ENCODE results near the gene C2CD3. TPM values are rescaled to one million over a fixed set of nuclear protein-coding genes. Genes with fewer than 3 reads are reported as not detected.

C2CD3 gene
- total RNA-seq, 4 donors from 2014 or later = 17.5 to 34.0 (median 19.0) TPM

DNA sequence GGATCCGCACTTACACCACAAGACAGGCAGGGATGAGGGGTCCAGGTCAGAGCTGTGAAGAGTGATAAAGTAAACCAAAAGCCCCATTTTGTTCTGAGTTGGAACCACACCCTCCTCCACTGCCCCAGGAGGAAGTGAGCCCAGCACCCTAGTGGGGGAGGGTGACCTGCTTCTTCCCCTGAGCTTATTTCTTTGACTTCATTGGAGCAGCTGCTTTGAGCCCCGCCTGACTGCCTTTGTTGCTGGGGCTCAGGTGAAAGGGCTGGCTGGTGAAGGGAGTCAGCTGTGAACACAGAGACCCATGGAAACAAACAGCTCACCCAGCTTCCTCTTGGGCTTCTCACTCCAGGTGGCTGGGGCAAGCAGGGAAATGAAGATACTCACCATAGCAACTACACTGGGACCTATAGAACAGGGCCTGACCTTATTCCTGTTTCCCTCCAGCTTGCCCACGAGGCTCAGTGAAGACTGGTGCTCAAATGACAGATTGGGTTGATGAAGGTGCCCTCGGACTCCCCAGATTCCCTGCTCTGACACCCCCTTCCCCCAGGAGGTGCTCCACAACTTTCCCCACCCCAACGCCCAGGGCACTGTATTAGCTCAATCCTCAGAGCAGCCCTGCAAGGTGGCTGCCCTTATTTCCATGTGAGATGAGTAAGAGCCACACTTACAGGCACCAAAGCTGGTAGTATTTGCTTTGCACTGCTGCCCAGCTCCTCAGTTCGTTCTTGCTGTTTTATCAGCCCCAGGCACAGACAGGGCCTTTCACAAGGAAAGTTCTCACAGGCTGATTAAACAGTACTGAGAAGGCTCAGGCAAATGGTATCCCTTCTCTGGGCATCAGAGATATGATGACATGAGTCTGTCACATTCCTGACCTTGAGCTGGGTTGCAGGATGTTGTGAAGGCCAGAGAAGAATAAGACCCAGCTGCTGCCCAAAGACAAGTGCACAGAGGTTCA lies 190.5 kb downstream of the C2CD3 start:
- no peak for ATAC-seq (ENCODE audit: low FRiP score)
- no peak for DNase-seq (ENCODE audit: low spot score)
- TF ChIP-seq, protein P1, sequence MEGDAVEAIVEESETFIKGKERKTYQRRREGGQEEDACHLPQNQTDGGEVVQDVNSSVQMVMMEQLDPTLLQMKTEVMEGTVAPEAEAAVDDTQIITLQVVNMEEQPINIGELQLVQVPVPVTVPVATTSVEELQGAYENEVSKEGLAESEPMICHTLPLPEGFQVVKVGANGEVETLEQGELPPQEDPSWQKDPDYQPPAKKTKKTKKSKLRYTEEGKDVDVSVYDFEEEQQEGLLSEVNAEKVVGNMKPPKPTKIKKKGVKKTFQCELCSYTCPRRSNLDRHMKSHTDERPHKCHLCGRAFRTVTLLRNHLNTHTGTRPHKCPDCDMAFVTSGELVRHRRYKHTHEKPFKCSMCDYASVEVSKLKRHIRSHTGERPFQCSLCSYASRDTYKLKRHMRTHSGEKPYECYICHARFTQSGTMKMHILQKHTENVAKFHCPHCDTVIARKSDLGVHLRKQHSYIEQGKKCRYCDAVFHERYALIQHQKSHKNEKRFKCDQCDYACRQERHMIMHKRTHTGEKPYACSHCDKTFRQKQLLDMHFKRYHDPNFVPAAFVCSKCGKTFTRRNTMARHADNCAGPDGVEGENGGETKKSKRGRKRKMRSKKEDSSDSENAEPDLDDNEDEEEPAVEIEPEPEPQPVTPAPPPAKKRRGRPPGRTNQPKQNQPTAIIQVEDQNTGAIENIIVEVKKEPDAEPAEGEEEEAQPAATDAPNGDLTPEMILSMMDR (IDR thresholded peaks at IDR 0.05) = no peak

DNA sequence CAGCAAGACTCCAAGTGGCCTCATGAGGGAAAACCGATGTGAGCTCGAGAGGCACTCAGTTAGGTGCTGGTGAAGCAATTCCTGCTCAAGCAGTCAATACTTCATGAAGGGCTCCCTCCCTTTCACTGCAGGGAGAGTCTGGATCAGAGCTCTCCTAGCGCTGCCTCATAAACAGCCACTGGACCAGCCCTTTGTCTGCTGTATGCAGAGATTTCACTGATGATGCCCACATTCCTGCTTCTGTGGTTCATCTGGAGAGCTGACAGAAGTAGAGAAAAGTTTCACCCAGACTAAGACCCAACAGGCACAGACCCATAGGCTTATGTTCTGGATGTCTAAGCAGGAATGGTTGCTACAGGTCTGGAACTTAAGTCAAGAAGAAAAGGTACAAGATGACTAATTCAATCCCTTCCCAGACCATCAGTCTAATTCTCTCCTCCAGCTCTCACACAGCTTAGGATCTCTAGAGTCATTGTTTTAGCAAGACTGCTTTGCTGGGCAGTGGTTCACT lies 192.2 kb downstream of the C2CD3 start:
- ATAC-seq (ENCODE audit: low FRiP score) (no peak), DNase-seq (ENCODE audit: low spot score) (no peak)
- TF ChIP-seq, protein P1 (IDR thresholded peaks at IDR 0.05) = no peak

DNA sequence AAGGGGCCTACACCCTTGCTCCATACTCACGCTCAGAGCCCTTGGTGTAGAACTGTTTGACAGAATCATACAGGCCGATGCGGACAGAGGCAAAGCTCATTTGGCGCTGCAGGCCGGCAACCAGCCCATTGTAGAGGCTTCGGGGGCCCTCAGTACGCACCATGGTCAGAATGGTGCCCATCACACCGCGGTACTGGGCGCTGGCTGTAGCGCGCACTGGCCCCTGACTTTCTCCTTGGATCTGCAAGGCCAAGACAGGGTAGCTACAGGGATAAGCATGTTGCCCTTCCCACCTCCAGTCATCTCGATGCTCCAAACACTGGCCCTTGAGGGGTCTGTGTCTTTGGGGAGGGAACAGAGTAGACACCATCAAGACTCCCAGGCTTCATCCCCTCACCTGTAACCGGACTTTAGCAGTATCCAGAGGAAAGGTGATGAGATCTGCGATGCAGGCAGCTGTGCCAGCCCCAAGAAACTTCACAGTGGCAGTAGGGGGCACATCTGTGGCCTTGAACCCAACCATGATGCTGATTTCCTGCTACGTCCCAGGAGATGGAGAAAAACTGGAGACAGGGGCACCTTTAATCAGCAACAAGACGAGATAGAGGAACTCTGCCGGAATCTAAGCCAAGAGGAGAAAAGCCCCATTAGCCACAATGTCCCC lies 192.8 kb downstream of the C2CD3 start:
- TF ChIP-seq, protein P1 (IDR thresholded peaks at IDR 0.05) = no peak
- ATAC-seq (ENCODE audit: low FRiP score) (no peak), DNase-seq (ENCODE audit: low spot score) (no peak)

DNA sequence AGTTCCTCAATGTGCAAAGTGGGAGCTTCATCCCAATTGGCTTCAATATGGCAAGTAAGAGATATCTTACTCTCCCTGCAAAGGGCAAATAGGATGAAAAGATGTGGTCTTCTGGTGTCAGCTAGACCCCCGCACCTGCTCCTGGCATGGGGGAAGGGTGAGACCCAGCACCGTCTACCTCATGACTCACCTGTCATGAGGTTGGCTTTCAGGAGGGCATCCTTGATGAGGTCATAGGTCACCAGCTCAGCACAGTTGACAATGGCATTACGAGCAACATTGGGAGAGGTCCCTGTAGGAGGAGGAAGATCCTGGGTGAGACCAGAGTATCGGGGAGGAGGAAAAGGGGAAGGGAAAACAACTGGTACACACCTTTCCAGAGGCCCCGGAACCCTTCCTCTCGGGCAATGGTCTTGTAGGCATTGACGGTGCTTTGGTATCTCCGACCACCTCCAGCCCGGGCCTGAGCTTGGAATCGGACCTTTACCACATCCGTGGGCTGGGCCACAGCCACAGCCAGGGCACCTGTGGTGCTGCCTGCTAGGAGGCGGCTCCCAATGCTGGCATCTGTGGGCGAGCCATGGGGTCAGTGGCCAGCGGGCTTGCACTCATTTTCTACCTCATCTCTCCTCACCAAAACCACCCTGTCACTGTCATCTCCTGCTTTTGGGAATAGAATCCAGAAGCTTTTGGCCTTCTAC lies 194.2 kb downstream of the C2CD3 start:
- TF ChIP-seq, protein P1 (IDR thresholded peaks at IDR 0.05) = no peak
- DNase-seq (ENCODE audit: low spot score) = no peak
- no peak for ATAC-seq (ENCODE audit: low FRiP score)

DNA sequence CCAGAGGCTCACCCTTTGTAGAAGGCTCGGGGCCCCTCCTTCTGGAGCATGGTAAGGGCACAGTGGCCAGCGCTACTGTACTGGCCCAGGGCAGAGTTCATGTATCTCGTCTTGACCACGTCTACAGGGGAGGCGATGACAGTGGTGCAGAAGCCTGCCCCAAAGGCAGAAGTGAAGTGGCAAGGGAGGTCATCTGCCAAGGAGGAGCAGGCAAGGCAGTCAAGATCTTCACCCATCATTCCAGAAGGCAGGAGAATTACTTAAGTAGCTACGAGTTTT lies 195.4 kb downstream of the C2CD3 start:
- DNase-seq (ENCODE audit: low spot score) (no peak), ATAC-seq (ENCODE audit: low FRiP score) (no peak)
- TF ChIP-seq, protein P1 (IDR thresholded peaks at IDR 0.05) = no peak

DNA sequence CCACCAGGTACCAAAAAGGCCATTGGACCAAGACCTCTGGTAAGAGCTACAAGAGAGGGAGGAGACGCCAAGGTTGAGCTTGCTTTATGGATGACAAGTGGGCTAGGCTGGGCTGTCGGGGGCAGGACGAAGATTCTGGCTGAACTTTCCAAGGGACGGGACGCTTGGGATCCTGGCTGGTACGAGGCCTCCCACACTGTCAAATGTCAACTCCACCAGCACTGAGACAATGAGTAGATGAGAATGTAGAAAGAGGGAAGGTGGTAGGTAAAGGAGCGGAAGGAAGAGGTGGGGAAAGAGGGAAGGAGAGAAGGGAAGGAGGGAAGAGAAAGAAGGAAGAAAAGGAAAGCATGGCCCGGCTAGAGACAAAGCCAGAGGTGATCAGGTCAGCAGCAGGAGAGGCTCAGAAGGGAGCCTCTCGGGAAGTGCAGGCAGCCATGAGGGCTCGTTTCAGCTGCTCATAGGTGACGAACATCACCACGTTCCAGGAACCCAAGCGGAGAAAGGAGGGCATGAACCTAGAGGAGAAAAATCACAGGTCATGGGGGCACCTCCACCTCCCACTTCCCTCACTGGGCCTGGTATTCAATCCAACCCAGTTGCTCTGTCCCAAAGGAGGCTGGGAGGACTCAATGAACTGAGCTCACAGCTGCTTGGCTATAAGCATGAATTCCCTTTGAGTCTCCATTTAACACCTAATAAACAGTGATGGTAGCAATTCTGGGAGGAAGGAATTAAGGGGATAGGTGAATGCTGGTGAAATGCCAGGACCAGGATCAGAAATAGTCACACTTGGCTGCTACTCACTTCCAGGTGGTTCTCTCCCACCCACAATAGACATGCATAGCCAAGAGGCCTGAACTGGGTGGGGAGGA lies 196.0 kb downstream of the C2CD3 start:
- TF ChIP-seq, protein P1 (IDR thresholded peaks at IDR 0.05) = no peak
- ATAC-seq (ENCODE audit: low FRiP score) (no peak), DNase-seq (ENCODE audit: low spot score) (no peak)
